HCT116 (cell line): Measurements from ENCODE around the gene SOCS1. TPM values are rescaled to one million over a fixed set of nuclear protein-coding genes. Genes with fewer than 3 reads are reported as not detected.

ENCODE experiments used
- ATAC-seq: fragments of 200-7000 bp; cut with Tn5 transposase; 2 replicates; pipeline ENCODE4 v1.9.1; 2020; ENCODE audit warnings: mild to moderate bottlenecking, moderate library complexity
- BruUV-seq: library from RNA; stranded (reverse); fragments of 400-500 nt; replicated peaks from 2 replicates; lab custom pipeline; 2021; lab: Mats Ljungman, UMichigan
- CTCF ChIA-PET: fragments of 300-600 bp; sonication (Branson Sonifier 250); formaldehyde crosslinking; loops from one replicate; lab custom pipeline; 2021; ENCODE audit warnings: antibody characterized with exemption; lab: Charles Lee
- POLR2A ChIA-PET: fragments of 300-600, 350-600 bp; sonication (Branson Sonifier 250); formaldehyde crosslinking; loops from one replicate; lab custom pipeline; 2021; ENCODE audit warnings: antibody characterized with exemption; lab: Charles Lee
- RAD21 ChIA-PET, 2 experiments: fragments of 300-600 bp; sonication (Branson Sonifier 250); formaldehyde crosslinking; loops; one replicate each; lab custom pipeline; 2023; ENCODE audit warnings: low total read pairs in 2 of 2; ENCODE audit not compliant: uncharacterized antibody in 2 of 2, unreplicated experiment in 2 of 2, low non-redundant PET in 1 of 2; lab: Charles Lee
- DNase-seq: peaks from one replicate; pipeline ENCODE4 v3.0.0-alpha.2; 2010; ENCODE audit warnings: low read depth, low spot score
- H2AFZ ChIP-seq: fragments of 200-600 bp; shearing (Covaris generic), sonication (generic); 2 replicates; pipeline ENCODE4 v1.6.1; 2017; ENCODE audit warnings: low read depth, mixed run types, mixed read lengths, antibody characterized with exemption, low read length; ENCODE audit not compliant: poor library complexity, severe bottlenecking
- H3K27ac ChIP-seq: 2 replicates; pipeline ENCODE4 v1.5.1; 2012; ENCODE audit warnings: low read depth, low read length
- H3K27me3 ChIP-seq: fragments of 200-600 bp; sonication (generic); 2 replicates; pipeline ENCODE4 v1.6.1; 2016; ENCODE audit warnings: mixed run types, low read length, mixed read lengths; ENCODE audit not compliant: insufficient read depth
- H3K36me3 ChIP-seq, 2 experiments: fragments of 200-500 bp in 1 of 2; fragments of 200-600 bp in 1 of 2; sonication (Bioruptor generic) in 1 of 2; sonication (generic) in 1 of 2; 2 replicates each; pipeline versions ENCODE4 v1.5.1 to v1.6.1; 2014 to 2016; ENCODE audit warnings: low read length in 2 of 2, inconsistent platforms in 1 of 2, mixed read lengths in 1 of 2, mixed run types in 1 of 2; ENCODE audit not compliant: insufficient read depth in 2 of 2, control insufficient read depth in 1 of 2
- H3K4me1 ChIP-seq, 2 experiments: fragments of 200-600 bp in 1 of 2; sonication (generic) in 1 of 2; 2 replicates each; pipeline versions ENCODE4 v1.5.1 to v1.6.1; 2012 to 2017; ENCODE audit warnings: low read length in 2 of 2, inconsistent platforms in 1 of 2, mild to moderate bottlenecking in 1 of 2, mixed read lengths in 1 of 2, mixed run types in 1 of 2, moderate library complexity in 1 of 2; ENCODE audit not compliant: insufficient read depth in 2 of 2, control insufficient read depth in 1 of 2
- H3K4me2 ChIP-seq: fragments of 200-600 bp; sonication (generic); 2 replicates; pipeline ENCODE4 v1.6.1; 2017; ENCODE audit warnings: mixed run types, low read length, mixed read lengths
- H3K4me3 ChIP-seq, 2 experiments: fragments of 200-600 bp in 1 of 2; sonication (generic) in 1 of 2; replicated peaks in 1 of 2; 2 replicates each; pipeline ENCODE4 v1.5.1; 2011 to 2016; ENCODE audit warnings: low read length in 2 of 2, control low read depth in 1 of 2, low read depth in 1 of 2, mild to moderate bottlenecking in 1 of 2, mixed read lengths in 1 of 2, mixed run types in 1 of 2
- H3K79me2 ChIP-seq: fragments of 200-600 bp; sonication (generic); 2 replicates; pipeline ENCODE4 v1.6.1; 2017; ENCODE audit warnings: mild to moderate bottlenecking, mixed run types, low read length, moderate library complexity, mixed read lengths; ENCODE audit not compliant: insufficient read depth
- H3K9ac ChIP-seq: fragments of 200-600 bp; sonication (generic); 2 replicates; pipeline ENCODE4 v1.6.1; 2016; ENCODE audit warnings: low read length, mixed read lengths
- H3K9me2 ChIP-seq: fragments of 200-600 bp; sonication (generic), shearing (Covaris generic); 2 replicates; pipeline ENCODE4 v1.6.1; 2017; ENCODE audit warnings: mixed run types, mild to moderate bottlenecking, moderate library complexity; ENCODE audit not compliant: insufficient read depth
- H3K9me3 ChIP-seq, 2 experiments: fragments of 200-500 bp in 1 of 2; fragments of 200-600 bp in 1 of 2; sonication (Bioruptor generic) in 1 of 2; sonication (generic) in 1 of 2; 2 replicates each; pipeline ENCODE4 v1.6.1; 2014 to 2017; ENCODE audit warnings: low read length in 2 of 2, mixed read lengths in 2 of 2, inconsistent platforms in 1 of 2, low read depth in 1 of 2, mild to moderate bottlenecking in 1 of 2, mixed run types in 1 of 2, moderate library complexity in 1 of 2; ENCODE audit not compliant: control insufficient read depth in 1 of 2, insufficient read depth in 1 of 2
- H4K20me1 ChIP-seq: fragments of 200-600 bp; sonication (generic), shearing (Covaris generic); 2 replicates; pipeline ENCODE4 v1.6.1; 2017; ENCODE audit warnings: mixed run types, mild to moderate bottlenecking, moderate library complexity; ENCODE audit not compliant: insufficient read depth
- ATF3 ChIP-seq: IDR thresholded peaks from 2 replicates; pipeline ENCODE4 v1.6.1; 2012
- FOSL1 ChIP-seq: IDR thresholded peaks from 2 replicates; pipeline ENCODE4 v1.6.1; 2012; ENCODE audit warnings: low read depth
- JUND ChIP-seq: IDR thresholded peaks from 2 replicates; pipeline ENCODE4 v1.6.1; 2012
- POLR2AphosphoS5 ChIP-seq: IDR thresholded peaks from 2 replicates; pipeline ENCODE4 v1.6.1; 2011; ENCODE audit warnings: mild to moderate bottlenecking, low read depth, low read length, moderate library complexity
- RAD21 ChIP-seq: IDR thresholded peaks from 2 replicates; pipeline ENCODE4 v1.6.1; 2012; ENCODE audit warnings: low read depth, mild to moderate bottlenecking
- SIN3A ChIP-seq: IDR thresholded peaks from 2 replicates; pipeline ENCODE4 v1.6.1; 2012; ENCODE audit warnings: low read depth
- SRF ChIP-seq: IDR thresholded peaks from 2 replicates; pipeline ENCODE4 v1.6.1; 2012; ENCODE audit warnings: low read depth
- YY1 ChIP-seq: IDR thresholded peaks from 2 replicates; pipeline ENCODE4 v1.6.1; 2011; ENCODE audit warnings: low read length, low read depth, moderate library complexity, mild to moderate bottlenecking; ENCODE audit not compliant: insufficient replicate concordance; ENCODE audit errors: extremely low read depth
- ZBTB33 ChIP-seq: IDR thresholded peaks from 2 replicates; pipeline ENCODE4 v1.6.1; 2011; ENCODE audit warnings: mild to moderate bottlenecking, low read length, moderate library complexity; ENCODE audit not compliant: insufficient replicate concordance; ENCODE audit errors: extremely low read depth
- ZFX ChIP-seq: fragments of 450-650 bp; IDR thresholded peaks from 2 replicates; pipeline ENCODE4 v1.6.1; 2017
- intact Hi-C: fragments of 100-400 bp; cut with micrococcal nuclease; formaldehyde crosslinking; loops from 2 replicates; pipeline ENCODE4 v1.10.0; 2022
- total RNA-seq: library from RNA; stranded (reverse); gene quantifications from one replicate; pipeline ENCODE4 v1.2.1, GENCODE V29; 2021; ENCODE audit not compliant: unreplicated experiment
- TF ChIP-seq, protein P1 (sequence below): IDR thresholded peaks from 2 replicates; pipeline ENCODE4 v1.6.1; 2012
- TF ChIP-seq, protein P2 (sequence below): IDR thresholded peaks from 2 replicates; pipeline ENCODE4 v1.6.1; 2012; ENCODE audit warnings: low read depth

The SOCS1 gene
- total RNA-seq, 1 experiment from 2014 or later = 4.9 TPM

GRCh38 chr16:11300560-11300892, 44.5 kb upstream of the SOCS1 start:
- Histone ChIP-seq H3K79me2 (no peaks in the 10 kb centered on the region), H3K9me2 (no peaks in the 10 kb centered on the region), H3K27me3 (no peaks in the 10 kb centered on the region), H3K4me2 (no peak overlapping the region), H3K4me1 (no peaks in the 10 kb centered on the region), H3K36me3 (no peaks in the 10 kb centered on the region), H3K27ac (no peak overlapping the region), H4K20me1 (no peaks in the 10 kb centered on the region), H3K9ac (no peak overlapping the region), H3K4me3 (no peak overlapping the region), H2AFZ (no peak overlapping the region), H3K9me3 (no peaks in the 10 kb centered on the region)
- no TSS peak for BruUV-seq
- TF ChIP-seq ZFX (no peak), POLR2AphosphoS5 (no peak), YY1 (no peak), JUND (no peak), RAD21 (no peak), ATF3 (no peak), ZBTB33 (no peak), FOSL1 (no peak), SIN3A (no peak), SRF (no peak)
- TF ChIP-seq, protein P1, sequence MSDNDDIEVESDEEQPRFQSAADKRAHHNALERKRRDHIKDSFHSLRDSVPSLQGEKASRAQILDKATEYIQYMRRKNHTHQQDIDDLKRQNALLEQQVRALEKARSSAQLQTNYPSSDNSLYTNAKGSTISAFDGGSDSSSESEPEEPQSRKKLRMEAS = no peak
- TF ChIP-seq, protein P2, sequence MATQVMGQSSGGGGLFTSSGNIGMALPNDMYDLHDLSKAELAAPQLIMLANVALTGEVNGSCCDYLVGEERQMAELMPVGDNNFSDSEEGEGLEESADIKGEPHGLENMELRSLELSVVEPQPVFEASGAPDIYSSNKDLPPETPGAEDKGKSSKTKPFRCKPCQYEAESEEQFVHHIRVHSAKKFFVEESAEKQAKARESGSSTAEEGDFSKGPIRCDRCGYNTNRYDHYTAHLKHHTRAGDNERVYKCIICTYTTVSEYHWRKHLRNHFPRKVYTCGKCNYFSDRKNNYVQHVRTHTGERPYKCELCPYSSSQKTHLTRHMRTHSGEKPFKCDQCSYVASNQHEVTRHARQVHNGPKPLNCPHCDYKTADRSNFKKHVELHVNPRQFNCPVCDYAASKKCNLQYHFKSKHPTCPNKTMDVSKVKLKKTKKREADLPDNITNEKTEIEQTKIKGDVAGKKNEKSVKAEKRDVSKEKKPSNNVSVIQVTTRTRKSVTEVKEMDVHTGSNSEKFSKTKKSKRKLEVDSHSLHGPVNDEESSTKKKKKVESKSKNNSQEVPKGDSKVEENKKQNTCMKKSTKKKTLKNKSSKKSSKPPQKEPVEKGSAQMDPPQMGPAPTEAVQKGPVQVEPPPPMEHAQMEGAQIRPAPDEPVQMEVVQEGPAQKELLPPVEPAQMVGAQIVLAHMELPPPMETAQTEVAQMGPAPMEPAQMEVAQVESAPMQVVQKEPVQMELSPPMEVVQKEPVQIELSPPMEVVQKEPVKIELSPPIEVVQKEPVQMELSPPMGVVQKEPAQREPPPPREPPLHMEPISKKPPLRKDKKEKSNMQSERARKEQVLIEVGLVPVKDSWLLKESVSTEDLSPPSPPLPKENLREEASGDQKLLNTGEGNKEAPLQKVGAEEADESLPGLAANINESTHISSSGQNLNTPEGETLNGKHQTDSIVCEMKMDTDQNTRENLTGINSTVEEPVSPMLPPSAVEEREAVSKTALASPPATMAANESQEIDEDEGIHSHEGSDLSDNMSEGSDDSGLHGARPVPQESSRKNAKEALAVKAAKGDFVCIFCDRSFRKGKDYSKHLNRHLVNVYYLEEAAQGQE = no peak
- CTCF ChIA-PET = interaction anchor here (1.7 kb wide), 1 partner anchor 56 kb away, joined by 3 read pairs; no protein-coding TSS in a partner anchor
- intact Hi-C loops = no loop called here
- DNase-seq (no peak), ATAC-seq (no peak)
- POLR2A ChIA-PET = interaction anchor here (1.4 kb wide), 1 partner anchor 45 kb away, joined by 4 read pairs; the partner anchor contains the start of gene SOCS1
- RAD21 ChIA-PET = no interaction called here
